Measurements from ENCODE around the gene ZSWIM6. TPM values are rescaled to one million over a fixed set of nuclear protein-coding genes. Genes with fewer than 3 reads are reported as not detected.

The ZSWIM6 gene
- total RNA-seq, 1 experiment from 2014 or later, result 3.4 TPM

DNA sequence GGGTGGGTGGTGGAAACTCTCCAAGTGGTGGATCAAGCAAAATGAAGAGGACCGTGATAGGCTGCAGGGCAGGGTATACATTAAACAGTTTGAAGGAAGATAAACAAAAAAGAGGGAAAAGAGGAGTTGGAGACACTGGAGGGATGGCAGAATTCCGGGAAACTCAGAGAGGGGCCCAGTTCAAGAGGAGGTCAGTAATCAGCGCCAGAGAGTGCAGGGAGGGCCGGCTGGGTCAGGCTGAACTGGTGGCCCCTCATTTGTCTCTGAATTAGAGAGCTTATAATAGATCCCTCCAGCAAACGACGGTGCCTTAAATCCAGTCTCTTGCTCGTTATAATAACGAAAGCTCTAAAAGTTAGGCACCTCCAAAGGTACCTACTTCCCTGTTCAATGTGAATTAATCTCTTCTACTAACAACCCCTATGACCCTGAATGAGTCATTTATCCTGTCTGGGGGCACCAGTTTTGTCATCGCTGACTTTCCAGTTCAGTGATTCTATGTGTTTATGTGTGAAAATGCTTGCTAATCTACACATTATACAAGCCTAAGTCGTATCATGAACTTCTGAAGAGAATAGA is 2.4 kb upstream of the ZSWIM6 start:
- DNase-seq (peak; percentile 26), ATAC-seq (no peak)
- peak overlapping the region; percentile 84 for H3K4me3 ChIP-seq (ENCODE audit: low read length)
- CTCF ChIA-PET, result no interaction called here
- H3K4me2 ChIP-seq (ENCODE audit: low read length), result peak overlapping the region; percentile 89
- no peak overlapping the region for H2AFZ ChIP-seq (ENCODE audit: low read length)
- peak overlapping the region; percentile 77 for H3K9ac ChIP-seq (ENCODE audit: low read length)
- no peaks in the 10 kb centered on the region for H3F3A ChIP-seq (ENCODE audit: low read length, unreplicated experiment)
- peaks cover 13% of the 10 kb centered on the region for H4K20me1 ChIP-seq (ENCODE audit: low read length)
- no peaks in the 10 kb centered on the region for H3K9me3 ChIP-seq (ENCODE audit: low read length)
- H3K27me3 ChIP-seq (ENCODE audit: low read length), result no peaks in the 10 kb centered on the region
- no peaks in the 10 kb centered on the region for H3K9me2 ChIP-seq (replicated peaks; ENCODE audit: low read length)
- H3K4me1 ChIP-seq (ENCODE audit: insufficient read depth, low read length), result peaks cover 38% of the 10 kb centered on the region
- TF ChIP-seq, protein P1, sequence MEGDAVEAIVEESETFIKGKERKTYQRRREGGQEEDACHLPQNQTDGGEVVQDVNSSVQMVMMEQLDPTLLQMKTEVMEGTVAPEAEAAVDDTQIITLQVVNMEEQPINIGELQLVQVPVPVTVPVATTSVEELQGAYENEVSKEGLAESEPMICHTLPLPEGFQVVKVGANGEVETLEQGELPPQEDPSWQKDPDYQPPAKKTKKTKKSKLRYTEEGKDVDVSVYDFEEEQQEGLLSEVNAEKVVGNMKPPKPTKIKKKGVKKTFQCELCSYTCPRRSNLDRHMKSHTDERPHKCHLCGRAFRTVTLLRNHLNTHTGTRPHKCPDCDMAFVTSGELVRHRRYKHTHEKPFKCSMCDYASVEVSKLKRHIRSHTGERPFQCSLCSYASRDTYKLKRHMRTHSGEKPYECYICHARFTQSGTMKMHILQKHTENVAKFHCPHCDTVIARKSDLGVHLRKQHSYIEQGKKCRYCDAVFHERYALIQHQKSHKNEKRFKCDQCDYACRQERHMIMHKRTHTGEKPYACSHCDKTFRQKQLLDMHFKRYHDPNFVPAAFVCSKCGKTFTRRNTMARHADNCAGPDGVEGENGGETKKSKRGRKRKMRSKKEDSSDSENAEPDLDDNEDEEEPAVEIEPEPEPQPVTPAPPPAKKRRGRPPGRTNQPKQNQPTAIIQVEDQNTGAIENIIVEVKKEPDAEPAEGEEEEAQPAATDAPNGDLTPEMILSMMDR (conservative IDR thresholded peaks at IDR 0.05; ENCODE audit: low read depth, low read length), result no peak
- TF ChIP-seq EZH2 (IDR thresholded peaks at IDR 0.05; ENCODE audit: low read length, unreplicated experiment) (no peak), EZH2phosphoT487 (IDR thresholded peaks at IDR 0.05; ENCODE audit: borderline replicate concordance, low read length) (no peak)
- POLR2A ChIA-PET (ENCODE audit: unreplicated experiment), result interaction anchor here (1.2 kb wide), 1 partner anchor 385 kb away, joined by 4 read pairs; the partner anchor contains the start of genes ERCC8 and NDUFAF2
- peak overlapping the region; percentile 63 for H3K27ac ChIP-seq (ENCODE audit: low read length)
- BruUV-seq (replicated peaks), result no TSS peak
- no peaks in the 10 kb centered on the region for H3K36me3 ChIP-seq (ENCODE audit: low read depth, low read length)
- intact Hi-C loops (cut with micrococcal nuclease), result loop anchor here (2.0 to 10.0 kb wide), 9 partner anchors 17 to 603 kb away; partner anchors contain the start of genes ERCC8, NDUFAF2 and SMIM15
- H3K79me2 ChIP-seq (ENCODE audit: low read length), result peaks cover 19% of the 10 kb centered on the region

- ATAC-seq, result peak; percentile 1; the same call in 1 of the 2 replicates
- no peaks in the 10 kb centered on the region for H3F3A ChIP-seq (ENCODE audit: low read length, unreplicated experiment)
These were observed 1.7 kb upstream of the ZSWIM6 start for GRCh38 chr5:61330341-61330844.

More at GRCh38 chr5:61330341-61330844, 1.7 kb upstream of the ZSWIM6 start:
- peak; percentile 50 for DNase-seq
- intact Hi-C loops (cut with micrococcal nuclease), result loop anchor here (2.0 to 10.0 kb wide), 9 partner anchors 18 to 602 kb away; partner anchors contain the start of genes ERCC8, NDUFAF2 and SMIM15
- Histone ChIP-seq H3K9me3 (ENCODE audit: low read length) (no peaks in the 10 kb centered on the region), H3K4me1 (ENCODE audit: insufficient read depth, low read length) (peaks cover 45% of the 10 kb centered on the region), H3K9ac (ENCODE audit: low read length) (peak overlapping the region; percentile 77), H3K27ac (ENCODE audit: low read length) (peak overlapping the region; percentile 63), H3K9me2 (replicated peaks; ENCODE audit: low read length) (no peaks in the 10 kb centered on the region), H4K20me1 (ENCODE audit: low read length) (peaks cover 21% of the 10 kb centered on the region), H3K27me3 (ENCODE audit: low read length) (no peaks in the 10 kb centered on the region), H3K4me3 (ENCODE audit: low read length) (peak overlapping the region; percentile 84), H3K4me2 (ENCODE audit: low read length) (peak overlapping the region; percentile 89), H3K79me2 (ENCODE audit: low read length) (peaks cover 27% of the 10 kb centered on the region), H3K36me3 (ENCODE audit: low read depth, low read length) (no peaks in the 10 kb centered on the region), H2AFZ (ENCODE audit: low read length) (peak overlapping the region; percentile 27; the same call in 1 of the 2 replicates)
- ChIA-PET CTCF (no interaction called here), POLR2A (ENCODE audit: unreplicated experiment) (interaction anchor here (0.6 to 2.0 kb wide), 4 partner anchors 19 to 386 kb away, joined by 3 to 26 read pairs (median 5); partner anchors contain the start of genes ERCC8 and NDUFAF2)
- TF ChIP-seq EZH2phosphoT487 (IDR thresholded peaks at IDR 0.05; ENCODE audit: borderline replicate concordance, low read length) (no peak), EZH2 (IDR thresholded peaks at IDR 0.05; ENCODE audit: low read length, unreplicated experiment) (no peak)
- TF ChIP-seq, protein P1 (conservative IDR thresholded peaks at IDR 0.05; ENCODE audit: low read depth, low read length), result no peak
- BruUV-seq (replicated peaks), result no TSS peak

Data from PC-3 (cell line).